AG10803 (cell line): ENCODE data around the gene LONP1.

Experiments
- DNase-seq: peaks from one replicate; pipeline ENCODE4 v3.0.0; 2010; ENCODE audit warnings: low read depth
- H3K4me3 ChIP-seq: 2 replicates; pipeline ENCODE4 v1.5.1; 2011; ENCODE audit warnings: mild to moderate bottlenecking, low read length, control low read depth
- TF ChIP-seq, protein P1 (sequence below): conservative IDR thresholded peaks from 2 replicates; pipeline ENCODE4 v1.5.1; 2011; ENCODE audit warnings: mild to moderate bottlenecking, low read length, control low read depth, inconsistent platforms

The LONP1 gene

DNA sequence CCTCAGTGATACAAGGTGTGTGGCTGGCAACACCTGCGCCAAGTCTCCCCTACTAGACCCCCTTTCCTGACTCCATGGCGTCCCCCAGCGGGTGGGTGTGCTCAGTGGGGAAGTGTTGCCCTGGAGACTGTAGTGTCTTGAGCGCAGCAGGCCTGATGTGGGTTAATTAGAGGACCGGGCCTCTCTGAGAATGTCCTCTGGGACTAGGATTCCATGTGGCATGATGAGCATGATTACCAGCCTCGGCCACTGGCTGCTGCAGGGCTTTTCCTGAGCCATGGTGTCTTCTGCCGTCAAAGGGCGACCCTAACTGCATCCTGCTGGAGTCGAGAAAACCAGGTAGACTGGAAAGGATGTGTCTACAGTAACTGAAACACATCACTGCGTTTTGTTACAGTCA, 67.7 kb downstream of the LONP1 start:
- TF ChIP-seq, protein P1, sequence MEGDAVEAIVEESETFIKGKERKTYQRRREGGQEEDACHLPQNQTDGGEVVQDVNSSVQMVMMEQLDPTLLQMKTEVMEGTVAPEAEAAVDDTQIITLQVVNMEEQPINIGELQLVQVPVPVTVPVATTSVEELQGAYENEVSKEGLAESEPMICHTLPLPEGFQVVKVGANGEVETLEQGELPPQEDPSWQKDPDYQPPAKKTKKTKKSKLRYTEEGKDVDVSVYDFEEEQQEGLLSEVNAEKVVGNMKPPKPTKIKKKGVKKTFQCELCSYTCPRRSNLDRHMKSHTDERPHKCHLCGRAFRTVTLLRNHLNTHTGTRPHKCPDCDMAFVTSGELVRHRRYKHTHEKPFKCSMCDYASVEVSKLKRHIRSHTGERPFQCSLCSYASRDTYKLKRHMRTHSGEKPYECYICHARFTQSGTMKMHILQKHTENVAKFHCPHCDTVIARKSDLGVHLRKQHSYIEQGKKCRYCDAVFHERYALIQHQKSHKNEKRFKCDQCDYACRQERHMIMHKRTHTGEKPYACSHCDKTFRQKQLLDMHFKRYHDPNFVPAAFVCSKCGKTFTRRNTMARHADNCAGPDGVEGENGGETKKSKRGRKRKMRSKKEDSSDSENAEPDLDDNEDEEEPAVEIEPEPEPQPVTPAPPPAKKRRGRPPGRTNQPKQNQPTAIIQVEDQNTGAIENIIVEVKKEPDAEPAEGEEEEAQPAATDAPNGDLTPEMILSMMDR, result no peak
- no peak overlapping the region for H3K4me3 ChIP-seq
- DNase-seq, result no peak

DNA sequence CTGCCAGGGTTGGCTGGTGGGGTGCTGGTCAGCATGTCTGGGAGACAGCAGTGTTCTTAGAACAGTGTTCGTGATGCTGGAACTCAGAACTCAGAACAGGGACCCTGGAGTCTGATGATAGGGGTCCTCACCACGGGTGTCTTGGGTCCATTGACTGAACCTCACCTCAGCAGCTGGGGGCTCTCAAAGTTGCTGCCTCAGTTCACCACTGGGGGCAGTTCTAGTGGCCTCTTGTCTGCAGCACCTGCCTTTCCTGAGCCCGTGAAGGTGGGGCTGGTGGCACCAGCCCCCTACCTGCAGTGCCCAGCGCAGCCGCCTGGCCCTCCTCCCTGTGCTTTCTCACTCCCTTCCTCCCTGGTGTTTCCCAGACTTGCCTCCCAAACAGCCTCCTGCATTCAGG, 68.6 kb downstream of the LONP1 start:
- H3K4me3 ChIP-seq, result no peak overlapping the region
- TF ChIP-seq, protein P1, result no peak
- DNase-seq, result no peak

GRCh38 chr19:5648464-5648863, 71.5 kb downstream of the LONP1 start:
- H3K4me3 ChIP-seq, result no peak overlapping the region
- no peak for DNase-seq
- TF ChIP-seq, protein P1, result no peak

GRCh38 chr19:5646703-5647102, 73.2 kb downstream of the LONP1 start:
- TF ChIP-seq, protein P1, result no peak
- DNase-seq, result no peak
- no peak overlapping the region for H3K4me3 ChIP-seq

GRCh38 chr19:5645409-5645808, 74.5 kb downstream of the LONP1 start:
- TF ChIP-seq, protein P1, result no peak
- H3K4me3 ChIP-seq, result no peak overlapping the region
- no peak for DNase-seq

DNA sequence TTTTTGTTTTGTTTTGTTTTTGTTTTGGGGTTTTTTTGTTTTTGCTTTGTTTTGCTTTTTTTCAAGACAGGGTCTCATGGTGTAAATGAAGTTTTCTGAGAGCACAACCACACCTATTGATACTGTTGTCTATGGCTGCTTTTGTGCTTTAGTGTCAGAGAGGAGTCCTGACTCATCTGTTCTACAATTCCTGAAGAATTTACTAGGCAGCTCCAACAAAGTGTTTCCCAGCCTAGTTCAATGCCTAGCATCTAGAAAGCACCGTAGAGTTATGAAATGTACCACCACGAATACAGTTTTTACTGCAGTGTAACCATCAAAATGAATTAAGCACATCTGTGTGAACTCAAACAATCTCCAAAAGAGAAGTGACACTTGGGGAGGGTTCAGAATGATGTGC, 75.9 kb downstream of the LONP1 start:
- H3K4me3 ChIP-seq, result no peak overlapping the region
- peak; percentile 38 for DNase-seq
- TF ChIP-seq, protein P1, result no peak

- no peak for DNase-seq
- no peak overlapping the region for H3K4me3 ChIP-seq
- TF ChIP-seq, protein P1, result no peak
These were observed 76.9 kb downstream of the LONP1 start for GRCh38 chr19:5643060-5643459.
